HT1080 (cell line): ENCODE data around the gene BICRA. TPM values are rescaled to one million over a fixed set of nuclear protein-coding genes. Genes with fewer than 3 reads are reported as not detected.
"Not testable (repeated sequence)": the region's sequence is repeated elsewhere in the genome, so short reads cannot be mapped to it uniquely, and the experiment has no call there.

Source experiments
- DNase-seq: peaks from one replicate; pipeline ENCODE4 v3.0.0-alpha.2; 2015; ENCODE audit warnings: low read depth
- total RNA-seq: library from RNA; depleted of rRNA; stranded (reverse); fragments of >200 nt; shearing (Covaris generic); gene quantifications from 2 replicates; pipeline ENCODE4 v1.2.3, GENCODE V29; 2014

Gene BICRA
- total RNA-seq, 1 experiment from 2014 or later, result 0.68 TPM

DNA sequence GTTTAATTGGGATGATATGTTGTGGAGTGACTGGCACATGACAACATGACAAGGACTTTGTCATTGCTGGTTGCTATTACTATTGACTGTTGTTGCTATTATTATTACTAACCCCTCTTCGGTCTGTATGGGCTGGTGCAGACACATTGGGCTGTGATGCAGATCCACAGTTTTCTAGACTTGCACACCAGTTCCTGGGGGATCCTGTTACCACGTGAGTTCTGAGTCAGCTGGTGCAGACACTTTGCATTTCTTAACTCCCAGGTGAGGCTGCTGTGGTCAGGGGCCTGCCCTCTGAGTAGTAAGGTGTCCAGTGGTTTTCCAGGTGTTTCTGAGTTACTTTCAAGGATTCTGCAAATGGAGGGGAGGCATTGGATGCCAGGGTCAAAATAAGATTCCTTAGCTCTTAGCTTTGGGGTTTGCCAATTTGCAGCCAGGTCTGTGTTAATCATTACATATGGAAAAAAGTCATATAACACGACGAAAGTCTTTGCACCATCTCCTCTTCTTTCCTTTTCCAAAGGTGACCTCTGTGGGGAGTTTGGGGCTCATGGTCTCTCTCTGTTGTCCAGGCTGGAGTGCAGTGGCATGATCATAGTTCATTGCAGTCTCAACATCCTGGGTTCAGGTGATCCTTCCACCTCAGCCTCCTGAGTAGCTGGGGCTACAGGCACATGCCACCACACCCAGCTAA, 19.3 kb downstream of the BICRA start:
- no peak for DNase-seq

DNA sequence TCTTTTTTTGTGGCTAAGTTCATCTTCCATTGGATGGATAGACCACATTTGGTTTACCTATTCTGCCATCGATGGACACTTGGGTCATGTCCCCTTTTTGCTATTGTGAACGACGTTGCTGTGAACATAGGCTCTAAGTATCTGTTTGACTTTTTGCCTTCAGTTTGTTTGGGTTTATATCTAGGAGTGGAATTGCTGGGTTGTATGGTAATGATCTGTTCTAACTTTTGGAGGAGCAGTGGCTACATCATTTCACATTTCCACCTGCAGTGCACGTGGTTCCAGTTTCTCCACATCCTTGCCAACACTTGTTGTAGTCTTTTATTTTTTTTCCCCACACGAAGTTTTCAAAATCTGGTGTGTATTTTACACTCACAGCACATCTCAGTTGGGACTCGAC, 21.7 kb downstream of the BICRA start:
- DNase-seq, result no peak

DNA sequence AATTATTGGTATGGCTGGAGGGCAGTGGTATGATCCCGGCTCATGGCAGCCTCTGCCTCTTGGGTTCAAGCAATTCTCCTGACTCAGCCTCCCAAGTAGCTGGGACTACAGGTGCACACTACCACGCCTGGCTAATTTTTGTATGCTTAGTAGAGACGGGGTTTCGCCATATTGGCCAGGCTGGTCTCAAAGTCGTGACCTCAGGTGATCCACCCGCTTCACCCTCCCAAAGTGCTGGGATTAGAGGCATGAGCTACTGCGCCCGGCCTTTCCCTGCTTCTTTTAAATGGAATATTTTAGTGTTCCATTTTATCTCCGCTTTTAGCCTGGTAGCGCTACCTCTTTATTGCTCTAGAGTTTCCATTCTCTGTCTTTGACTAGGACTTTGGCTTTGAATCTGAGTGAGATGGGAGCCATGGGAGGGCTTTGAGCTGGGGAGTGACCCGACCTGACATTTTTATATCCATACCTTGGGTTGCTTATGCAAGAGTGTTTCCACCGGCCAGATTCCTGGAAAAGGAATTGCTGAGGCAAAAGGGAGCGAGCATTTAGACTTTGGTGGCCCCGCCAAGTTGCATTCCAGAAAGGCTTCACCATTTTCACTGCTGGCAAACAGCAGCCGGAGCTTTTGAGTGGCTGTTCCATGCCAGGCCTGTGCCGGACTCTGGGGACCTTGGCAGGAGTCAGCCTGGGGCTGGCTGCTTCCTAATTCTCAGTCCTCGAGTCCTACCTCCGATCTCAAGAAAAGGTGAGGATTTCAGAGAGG, 22.9 kb downstream of the BICRA start:
- DNase-seq, result no peak

GRCh38 chr19:47633517-47633916, 24.6 kb downstream of the BICRA start:
- DNase-seq, result no peak

DNA sequence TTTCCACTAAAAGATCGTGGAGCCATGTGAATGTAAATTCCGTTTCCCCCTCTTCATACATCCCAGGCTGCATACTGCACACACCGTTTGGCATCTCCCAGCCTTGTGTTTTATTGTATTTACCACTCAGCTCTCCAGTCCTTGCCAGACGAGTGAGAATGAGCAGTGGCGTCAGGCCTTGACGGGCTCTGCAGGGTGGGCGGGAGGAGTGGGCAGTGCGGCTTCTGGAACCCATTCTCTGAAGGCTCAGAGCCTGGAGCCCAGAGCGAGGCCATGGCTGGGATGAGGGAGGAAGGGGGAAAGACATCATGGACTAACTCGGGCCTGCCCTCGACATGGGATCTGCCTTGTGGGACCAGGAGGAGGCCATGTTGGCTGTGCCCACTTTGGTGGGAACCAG, 25.1 kb downstream of the BICRA start:
- DNase-seq, result no peak

- not testable (repeated sequence) for DNase-seq
These were observed 26.3 kb downstream of the BICRA start for GRCh38 chr19:47635152-47635754.

GRCh38 chr19:47637550-47637949, 28.6 kb downstream of the BICRA start:
- no peak for DNase-seq

- DNase-seq, result no peak
These were observed 33.1 kb downstream of the BICRA start for GRCh38 chr19:47641891-47642485.

GRCh38 chr19:47643281-47643680, 34.3 kb downstream of the BICRA start:
- DNase-seq, result no peak

DNA sequence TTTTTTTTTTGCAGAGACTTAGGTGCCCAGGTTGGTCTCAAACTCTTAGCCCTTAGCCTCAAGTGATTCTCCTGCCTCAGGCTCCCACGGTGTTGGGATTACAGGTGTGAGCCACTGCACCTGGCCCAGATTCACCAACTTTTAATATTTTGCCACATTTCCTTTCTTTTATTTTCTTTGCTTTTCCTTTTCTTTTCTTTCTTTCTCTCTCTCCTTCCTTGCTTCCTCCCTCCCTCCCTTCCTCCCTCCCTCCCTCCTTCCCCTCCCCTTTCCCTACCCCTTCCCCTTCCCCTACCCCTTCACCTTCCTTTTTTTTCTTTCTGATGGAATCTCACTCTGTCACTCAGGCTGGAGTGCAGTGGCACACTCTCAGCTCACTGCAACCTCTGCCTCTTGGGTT, 35.3 kb downstream of the BICRA start:
- no peak for DNase-seq

- DNase-seq, result no peak
These were observed 36.0 kb downstream of the BICRA start for GRCh38 chr19:47644743-47645482.

DNA sequence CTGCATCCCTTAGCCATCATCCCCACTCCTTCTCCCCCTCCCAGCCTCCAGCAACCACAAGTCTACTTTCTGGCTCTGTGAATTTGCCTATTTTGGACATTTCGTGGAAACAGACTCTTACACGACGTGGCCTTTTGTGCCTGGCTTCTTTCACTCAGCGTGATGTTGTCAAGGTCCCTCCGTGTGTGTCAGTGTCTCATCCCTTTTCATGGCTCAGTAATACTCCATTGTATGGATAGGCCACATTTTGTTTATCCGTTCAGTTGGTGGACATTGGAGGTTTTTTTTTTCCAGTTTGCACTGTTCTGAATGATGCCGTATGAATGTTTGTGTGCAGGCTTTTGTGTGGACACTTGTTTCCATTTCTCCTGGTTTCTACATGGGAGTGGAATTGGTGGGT, 38.0 kb downstream of the BICRA start:
- DNase-seq, result no peak

DNA sequence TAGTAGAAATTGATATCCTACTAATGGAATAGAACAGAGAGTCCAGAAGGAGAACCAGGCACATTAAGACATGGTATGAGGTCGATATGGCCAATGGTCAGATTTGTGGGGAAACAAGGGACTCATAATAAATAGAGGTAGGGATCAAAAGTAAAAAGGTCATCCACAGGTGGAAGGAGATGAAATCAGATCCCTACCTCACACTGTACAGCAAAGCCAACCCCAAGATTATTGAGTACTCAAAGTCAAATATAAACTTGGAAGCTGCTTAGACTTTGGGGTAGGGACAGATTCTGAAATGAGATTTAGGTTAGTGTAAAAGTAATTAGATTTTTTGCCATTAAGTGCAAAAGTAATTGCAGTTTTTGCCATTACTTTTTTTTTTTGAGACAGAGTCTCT, 40.7 kb downstream of the BICRA start:
- DNase-seq, result no peak

- no peak for DNase-seq
These were observed 41.8 kb downstream of the BICRA start for GRCh38 chr19:47650700-47651099.

GRCh38 chr19:47651132-47651531, 42.2 kb downstream of the BICRA start:
- no peak for DNase-seq

DNA sequence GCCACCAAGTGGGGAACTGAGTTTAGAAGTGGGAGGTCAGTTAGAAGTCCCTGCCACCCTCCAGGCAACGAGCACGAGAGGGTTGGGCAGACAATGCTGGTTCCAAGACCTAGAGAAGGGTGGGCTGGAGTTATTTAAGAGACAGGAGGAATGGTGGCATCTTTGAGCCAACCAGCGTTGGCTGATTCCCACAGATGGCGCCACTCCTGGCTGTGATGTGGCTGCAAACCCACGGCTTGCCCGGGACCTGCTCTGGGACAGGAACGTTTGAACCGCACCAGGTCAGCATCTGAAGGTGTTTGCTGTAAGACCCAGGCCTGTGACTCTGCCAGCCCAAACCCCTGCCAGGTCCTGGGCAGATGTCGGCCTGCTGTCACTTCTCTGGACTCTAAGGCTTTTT, 42.8 kb downstream of the BICRA start:
- DNase-seq, result no peak

- no peak for DNase-seq
These were observed 43.4 kb downstream of the BICRA start for GRCh38 chr19:47652285-47652684.

DNA sequence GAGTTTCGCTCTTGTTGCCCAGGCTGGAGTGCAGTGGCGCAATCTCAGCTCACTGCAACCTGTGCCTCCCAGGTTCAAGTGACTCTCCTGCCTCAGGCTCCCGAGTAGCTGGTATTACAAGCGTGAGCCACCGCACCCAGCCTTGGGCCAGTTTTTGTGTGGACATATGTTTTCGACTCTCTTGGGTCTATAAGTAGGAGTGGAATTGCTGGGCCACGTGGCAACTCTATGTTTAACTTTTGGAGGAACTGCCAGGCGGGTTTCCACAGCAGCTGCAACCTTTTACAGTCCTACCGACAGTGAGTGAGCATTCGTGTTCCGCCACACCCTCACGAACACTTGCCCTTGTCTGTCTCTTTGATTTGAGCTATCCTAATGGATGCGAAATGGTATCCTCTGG, 44.9 kb downstream of the BICRA start:
- no peak for DNase-seq

DNA sequence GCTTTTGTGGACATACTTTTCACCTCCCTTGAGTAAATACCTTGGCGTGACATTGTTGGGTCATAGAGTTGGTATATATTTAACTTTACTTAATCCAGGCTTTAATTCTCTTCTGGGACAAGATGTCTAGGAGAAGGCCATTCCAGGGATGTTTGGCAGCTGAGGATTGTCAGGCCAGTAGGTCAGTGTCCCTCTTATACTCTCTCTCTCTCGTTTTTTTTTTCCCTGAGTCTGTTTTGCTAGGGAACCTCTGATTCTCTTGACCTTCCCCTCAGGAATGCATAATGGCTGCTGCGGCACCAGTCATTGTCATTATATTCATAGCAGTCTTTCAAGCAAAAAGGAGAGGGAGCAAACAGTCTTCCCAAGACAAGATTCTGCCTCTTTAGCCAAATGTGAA, 48.8 kb downstream of the BICRA start:
- no peak for DNase-seq

DNA sequence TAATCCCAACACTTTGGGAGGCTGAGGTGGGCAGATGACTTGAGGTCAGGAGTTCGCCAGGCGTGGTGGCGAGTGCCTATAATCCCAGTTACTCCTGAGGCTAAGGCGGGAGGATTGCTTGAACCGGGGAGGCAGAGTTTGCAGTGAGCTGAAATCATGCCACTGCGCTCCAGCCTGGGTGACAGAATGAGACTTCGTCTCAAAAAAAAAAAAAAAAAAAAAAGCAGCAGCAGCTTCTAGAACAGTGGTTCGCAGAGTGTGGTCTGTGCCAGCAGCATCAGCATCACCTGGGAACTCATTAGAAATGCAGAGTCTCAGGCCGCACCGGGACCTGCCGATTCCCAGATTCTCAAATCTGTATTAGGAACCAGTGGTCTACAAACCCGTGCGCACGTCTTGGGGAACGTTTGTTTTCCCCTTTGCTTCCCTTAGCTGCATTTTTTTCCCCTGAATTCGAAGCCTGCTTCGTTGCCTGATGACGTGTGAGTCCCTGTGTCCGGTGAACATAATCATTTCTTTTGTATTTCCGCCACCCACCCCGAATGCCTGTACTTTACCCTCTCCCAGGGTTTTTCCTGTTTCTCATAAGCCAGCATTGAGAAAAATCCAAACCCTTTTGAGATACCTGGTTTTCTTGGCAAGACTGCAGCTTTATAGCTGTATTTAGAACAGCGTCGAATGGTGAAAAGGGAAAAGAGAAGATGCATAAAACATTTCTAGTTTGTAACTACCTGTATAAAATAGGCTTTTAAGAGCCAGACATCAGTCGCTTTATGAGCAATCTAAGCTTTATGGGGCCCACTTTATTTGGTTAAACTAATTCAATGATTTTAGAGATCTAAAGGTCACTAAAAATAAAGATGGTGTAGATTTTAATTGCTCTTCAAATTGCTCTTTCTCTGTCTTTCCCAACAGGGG, 49.8 kb downstream of the BICRA start:
- no peak for DNase-seq
